HepG2 (cell line): ENCODE results near the gene PRMT5. TPM values are rescaled to one million over a fixed set of nuclear protein-coding genes. Genes with fewer than 3 reads are reported as not detected.

Experiments
- ARHGAP35 ChIP-seq: sonication (generic); formaldehyde crosslinking; IDR thresholded peaks from 2 replicates; pipeline ENCODE4 v1.9.0; 2022; ENCODE audit warnings: mild to moderate bottlenecking, inconsistent platforms, moderate library complexity, missing genetic modification reagents, borderline replicate concordance
- EEA1 ChIP-seq: sonication (generic); formaldehyde crosslinking; IDR thresholded peaks from 2 replicates; pipeline ENCODE4 v1.5.1; 2020; ENCODE audit warnings: mild to moderate bottlenecking, missing genetic modification reagents, borderline replicate concordance
- ETS1 ChIP-seq: sonication (generic); formaldehyde crosslinking; IDR thresholded peaks from 2 replicates; pipeline ENCODE4 v1.4.0; 2020; ENCODE audit warnings: missing genetic modification reagents
- JUNB ChIP-seq: sonication (generic); formaldehyde crosslinking; IDR thresholded peaks from 2 replicates; pipeline ENCODE4 v1.8.0; 2022; ENCODE audit warnings: missing genetic modification reagents, mild to moderate bottlenecking, borderline replicate concordance
- MATR3 ChIP-seq: sonication (generic); formaldehyde crosslinking; IDR thresholded peaks from 2 replicates; pipeline ENCODE4 v1.4.0; 2020; ENCODE audit warnings: missing genetic modification reagents
- MEIS1 ChIP-seq: sonication (generic); formaldehyde crosslinking; IDR thresholded peaks from 2 replicates; pipeline ENCODE4 v1.9.0; 2021; ENCODE audit warnings: mild to moderate bottlenecking, missing genetic modification reagents, moderate library complexity, borderline replicate concordance
- NR2F2 ChIP-seq: IDR thresholded peaks from 2 replicates; pipeline ENCODE4 v1.6.1; 2012; ENCODE audit warnings: low read depth, inconsistent platforms, borderline replicate concordance
- RBM22 ChIP-seq: fragments of 200-400 bp; formaldehyde crosslinking; optimal IDR thresholded peaks from 2 replicates; pipeline ENCODE3; 2017; ENCODE audit warnings: mild to moderate bottlenecking, low read length, moderate library complexity
- SIX1 ChIP-seq: sonication (generic); formaldehyde crosslinking; IDR thresholded peaks from 2 replicates; pipeline ENCODE4 v1.4.0; 2020; ENCODE audit warnings: missing genetic modification reagents, borderline replicate concordance
- STAG1 ChIP-seq: sonication (generic); formaldehyde crosslinking; IDR thresholded peaks from 2 replicates; pipeline ENCODE4 v1.4.0; 2020; ENCODE audit warnings: missing genetic modification reagents
- TCF7L2 ChIP-seq: IDR thresholded peaks from 2 replicates; pipeline ENCODE4 v1.6.1; 2011; ENCODE audit warnings: mild to moderate bottlenecking, low read depth, low read length, moderate library complexity
- YEATS4 ChIP-seq: sonication (generic); formaldehyde crosslinking; IDR thresholded peaks from 2 replicates; pipeline ENCODE4 v1.4.0; 2020; ENCODE audit warnings: missing genetic modification reagents, borderline replicate concordance
- ZBTB1 ChIP-seq: sonication (generic); formaldehyde crosslinking; IDR thresholded peaks from 2 replicates; pipeline ENCODE4 v1.4.0; 2020; ENCODE audit warnings: missing genetic modification reagents, borderline replicate concordance
- ZBTB37 ChIP-seq: sonication (generic); formaldehyde crosslinking; IDR thresholded peaks from 2 replicates; pipeline ENCODE4 v1.4.0; 2020; ENCODE audit warnings: mild to moderate bottlenecking, missing genetic modification reagents
- ZNF337 ChIP-seq: sonication (generic); formaldehyde crosslinking; IDR thresholded peaks from 2 replicates; pipeline ENCODE4 v1.5.1; 2020; ENCODE audit warnings: missing genetic modification reagents, low read depth, mild to moderate bottlenecking, borderline replicate concordance
- ZNF546 ChIP-seq: sonication (generic); formaldehyde crosslinking; conservative IDR thresholded peaks from 2 replicates; pipeline ENCODE4 v1.8.1; 2023; ENCODE audit warnings: mild to moderate bottlenecking, missing genetic modification reagents
- ZNF558 ChIP-seq: sonication (generic); formaldehyde crosslinking; IDR thresholded peaks from 2 replicates; pipeline ENCODE4 v1.9.0; 2022; ENCODE audit warnings: mild to moderate bottlenecking, missing genetic modification reagents, borderline replicate concordance
- ZNF720 ChIP-seq: sonication (generic); formaldehyde crosslinking; IDR thresholded peaks from 2 replicates; pipeline ENCODE4 v1.4.0; 2020; ENCODE audit warnings: missing genetic modification reagents
- ZNF775 ChIP-seq: sonication (generic); formaldehyde crosslinking; IDR thresholded peaks from 2 replicates; pipeline ENCODE4 v1.4.0; 2020; ENCODE audit warnings: missing genetic modification reagents, mild to moderate bottlenecking, moderate library complexity, borderline replicate concordance
- ZSCAN22 ChIP-seq: sonication (generic); formaldehyde crosslinking; IDR thresholded peaks from 2 replicates; pipeline ENCODE4 v1.4.0; 2020; ENCODE audit warnings: mild to moderate bottlenecking, missing genetic modification reagents
- ZXDC ChIP-seq: sonication (generic); formaldehyde crosslinking; IDR thresholded peaks from 2 replicates; pipeline ENCODE4 v1.5.0; 2020; ENCODE audit warnings: mild to moderate bottlenecking, missing genetic modification reagents
- polyA plus RNA-seq, 8 experiments: library from polyadenylated mRNA; depleted of rRNA in 3 of 8; stranded (reverse) in 7 of 8; unstranded in 1 of 8; fragments of >200 nt; fragmentation: Illumina TruSeq in 4 of 8; extraction: Trizol in 4 of 8; gene quantifications; 2 replicates each; pipeline versions ENCODE4 v1.2.1 to v1.2.3, GENCODE V29; 2011 to 2016; ENCODE audit warnings: low read depth in 4 of 8, missing spikeins in 1 of 8, mixed read lengths in 1 of 8; ENCODE audit not compliant: insufficient read depth in 1 of 8
- total RNA-seq, 5 experiments: library from RNA; depleted of rRNA; stranded (reverse); fragments of >200 nt; fragmentation: Illumina TruSeq; extraction: Trizol; gene quantifications; 2 replicates each; pipeline ENCODE4 v1.2.3, GENCODE V29; 2016; ENCODE audit warnings: low read depth in 1 of 5

PRMT5 gene
- total and polyA plus RNA-seq, 2 of the 13 experiments (the other 11 are each of a cell fraction or from before 2014, with no cell fraction given): 210 to 354 TPM

GRCh38 chr14:22977684-22978486 is 48.7 kb upstream of the PRMT5 start (continued):
- no peak for TF ChIP-seq ZNF558 (CRISPR knock-in tag)
- no peak for TF ChIP-seq ZBTB37 (CRISPR knock-in tag)
- TF ChIP-seq SIX1 (CRISPR knock-in tag): peak; percentile 51; the same call in 1 of the 2 replicates
- no peak for TF ChIP-seq MATR3 (CRISPR knock-in tag)
- no peak for TF ChIP-seq RBM22
- peak; percentile 10; the same call in 1 of the 2 replicates for TF ChIP-seq EEA1 (CRISPR knock-in tag)
- no peak for TF ChIP-seq STAG1 (CRISPR knock-in tag)
- TF ChIP-seq TCF7L2: no peak
- peak; percentile 4; the same call in 1 of the 2 replicates for TF ChIP-seq ARHGAP35 (CRISPR knock-in tag)
- TF ChIP-seq ZNF337 (CRISPR knock-in tag): no peak
- TF ChIP-seq ZNF546 (CRISPR knock-in tag): peak; percentile 88
- no peak for TF ChIP-seq JUNB (CRISPR knock-in tag)
- TF ChIP-seq ZXDC (CRISPR knock-in tag): no peak
- no peak for TF ChIP-seq ZNF720 (CRISPR knock-in tag)
- no peak for TF ChIP-seq NR2F2
- TF ChIP-seq ZSCAN22 (CRISPR knock-in tag): peak; percentile 57; the same call in 1 of the 2 replicates
- TF ChIP-seq MEIS1 (CRISPR knock-in tag): peak; percentile 88; the same call in 1 of the 2 replicates
- TF ChIP-seq ZBTB1 (CRISPR knock-in tag): no peak
- TF ChIP-seq ZNF775 (CRISPR knock-in tag): peak; percentile 9; the same call in 1 of the 2 replicates
- no peak for TF ChIP-seq YEATS4
- no peak for TF ChIP-seq ETS1 (CRISPR knock-in tag)
